H9 (cell line): ENCODE measurements around the gene DPYD. TPM values are rescaled to one million over a fixed set of nuclear protein-coding genes. Genes with fewer than 3 reads are reported as not detected.

Experiments
- DNase-seq: peaks from one replicate; pipeline ENCODE4 v3.0.0-alpha.2; 2017
- H2AFZ ChIP-seq: one replicate; pipeline ENCODE4 v1.6.1; 2013; ENCODE audit warnings: mild to moderate bottlenecking, low read length, control low read depth, moderate library complexity
- H2AK5ac ChIP-seq: 2 replicates; pipeline ENCODE4 v1.6.1; 2013; ENCODE audit warnings: low read length, control low read depth, mixed read lengths; ENCODE audit not compliant: insufficient read length
- H2BK120ac ChIP-seq: one replicate; pipeline ENCODE4 v1.6.1; 2013; ENCODE audit warnings: low read depth, mild to moderate bottlenecking, low read length, control low read depth, inconsistent platforms; ENCODE audit not compliant: poor library complexity, severe bottlenecking
- H2BK12ac ChIP-seq: 2 replicates; pipeline ENCODE4 v1.6.1; 2013; ENCODE audit warnings: low read length, control low read depth, mixed read lengths, low read depth; ENCODE audit not compliant: insufficient read length
- H2BK15ac ChIP-seq: 2 replicates; pipeline ENCODE4 v1.6.1; 2013; ENCODE audit warnings: low read depth, low read length, control low read depth
- H2BK20ac ChIP-seq: one replicate; pipeline ENCODE4 v1.6.1; 2013; ENCODE audit warnings: low read depth, mild to moderate bottlenecking, low read length, control low read depth, inconsistent platforms; ENCODE audit not compliant: poor library complexity, severe bottlenecking
- H2BK5ac ChIP-seq: 2 replicates; pipeline ENCODE4 v1.6.1; 2013; ENCODE audit warnings: low read length, control low read depth, mixed read lengths; ENCODE audit not compliant: insufficient read length
- H3K14ac ChIP-seq: 2 replicates; pipeline ENCODE4 v1.6.1; 2013; ENCODE audit warnings: low read length, control low read depth; ENCODE audit not compliant: insufficient read depth
- H3K18ac ChIP-seq: 2 replicates; pipeline ENCODE4 v1.6.1; 2013; ENCODE audit warnings: low read depth, mild to moderate bottlenecking, mixed read lengths, low read length, control low read depth; ENCODE audit not compliant: insufficient read length
- H3K23ac ChIP-seq: 2 replicates; pipeline ENCODE4 v1.6.1; 2013; ENCODE audit warnings: low read length, control low read depth, mixed read lengths, low read depth; ENCODE audit not compliant: insufficient read length
- H3K23me2 ChIP-seq: 2 replicates; pipeline ENCODE4 v1.6.1; 2013; ENCODE audit warnings: low read depth, mild to moderate bottlenecking, mixed read lengths, low read length, control low read depth; ENCODE audit not compliant: insufficient read length, poor library complexity, severe bottlenecking
- H3K27ac ChIP-seq: 2 replicates; pipeline ENCODE4 v1.5.1; 2013; ENCODE audit warnings: low read length, control low read depth, mixed read lengths, low read depth; ENCODE audit not compliant: insufficient read length
- H3K27me3 ChIP-seq: 2 replicates; pipeline ENCODE4 v1.6.1; 2013; ENCODE audit warnings: low read length, control low read depth, inconsistent platforms; ENCODE audit not compliant: insufficient read depth
- H3K4ac ChIP-seq: 2 replicates; pipeline ENCODE4 v1.6.1; 2013; ENCODE audit warnings: low read depth, mild to moderate bottlenecking, control low read depth, inconsistent platforms, low read length, moderate library complexity
- H3K4me1 ChIP-seq: 2 replicates; pipeline ENCODE4 v1.6.1; 2013; ENCODE audit warnings: low read length, control low read depth, inconsistent platforms; ENCODE audit not compliant: insufficient read depth
- H3K4me2 ChIP-seq: 2 replicates; pipeline ENCODE4 v1.6.1; 2013; ENCODE audit warnings: low read length, control low read depth, mixed read lengths; ENCODE audit not compliant: insufficient read length, insufficient read depth
- H3K56ac ChIP-seq: 2 replicates; pipeline ENCODE4 v1.6.1; 2013; ENCODE audit warnings: low read depth, mild to moderate bottlenecking, mixed read lengths, low read length, control low read depth; ENCODE audit not compliant: insufficient read length
- H3K79me1 ChIP-seq: 2 replicates; pipeline ENCODE4 v1.6.1; 2013; ENCODE audit warnings: low read depth, mild to moderate bottlenecking, moderate library complexity, low read length, control low read depth, inconsistent platforms; ENCODE audit not compliant: insufficient read depth, poor library complexity, severe bottlenecking
- H3K79me2 ChIP-seq: 2 replicates; pipeline ENCODE4 v1.6.1; 2013; ENCODE audit warnings: low read length, control low read depth, inconsistent platforms; ENCODE audit not compliant: insufficient read depth
- H3K9ac ChIP-seq: 2 replicates; pipeline ENCODE4 v1.6.1; 2013; ENCODE audit warnings: low read length, control low read depth, mixed read lengths; ENCODE audit not compliant: insufficient read length; ENCODE audit errors: extremely low read depth
- H3K9me3 ChIP-seq: one replicate; pipeline ENCODE4 v1.6.1; 2013; ENCODE audit warnings: low read depth, low read length, inconsistent platforms; ENCODE audit not compliant: control insufficient read depth
- H3T11ph ChIP-seq: one replicate; pipeline ENCODE4 v1.6.1; 2013; ENCODE audit warnings: mild to moderate bottlenecking, low read length, control low read depth, inconsistent platforms
- H4K20me1 ChIP-seq: one replicate; pipeline ENCODE4 v1.6.1; 2013; ENCODE audit not compliant: control insufficient read depth, insufficient read length, insufficient read depth
- H4K5ac ChIP-seq: 2 replicates; pipeline ENCODE4 v1.6.1; 2013; ENCODE audit warnings: low read depth, mild to moderate bottlenecking, mixed read lengths, low read length, control low read depth; ENCODE audit not compliant: insufficient read length
- H4K8ac ChIP-seq: replicated peaks from 2 replicates; pipeline ENCODE4 v1.6.1; 2013; ENCODE audit warnings: low read length, control low read depth, mixed read lengths, low read depth; ENCODE audit not compliant: insufficient read length
- H4K91ac ChIP-seq: 2 replicates; pipeline ENCODE4 v1.6.1; 2013; ENCODE audit warnings: low read depth, mild to moderate bottlenecking, moderate library complexity, mixed read lengths, low read length, control low read depth; ENCODE audit not compliant: insufficient read length
- H3K27ac Mint-ChIP-seq, 3 experiments: 2 replicates in 2 of 3; 3 replicates in 1 of 3; pipeline ENCODE4 v1.8.0; 2020 to 2021; ENCODE audit warnings: mixed read lengths in 3 of 3, mild to moderate bottlenecking in 1 of 3, moderate library complexity in 1 of 3
- H3K27me3 Mint-ChIP-seq: 2 replicates; pipeline ENCODE4 v1.8.0; 2021; ENCODE audit warnings: low read depth, mild to moderate bottlenecking, moderate library complexity, mixed read lengths
- H3K36me3 Mint-ChIP-seq, 3 experiments: 2 replicates in 2 of 3; 3 replicates in 1 of 3; pipeline ENCODE4 v1.8.0; 2020 to 2021; ENCODE audit warnings: low read depth in 3 of 3, mixed read lengths in 3 of 3; ENCODE audit not compliant: insufficient read depth in 1 of 3
- H3K4me1 Mint-ChIP-seq, 2 experiments: 2 replicates each; pipeline ENCODE4 v1.8.0; 2020; ENCODE audit warnings: mixed read lengths in 2 of 2
- H3K4me3 Mint-ChIP-seq, 2 experiments: 2 replicates in 1 of 2; 3 replicates in 1 of 2; pipeline ENCODE4 v1.8.0; 2020 to 2021; ENCODE audit warnings: mild to moderate bottlenecking in 2 of 2, mixed read lengths in 2 of 2, moderate library complexity in 1 of 2
- H3K9me3 Mint-ChIP-seq, 2 experiments: 2 replicates in 1 of 2; 3 replicates in 1 of 2; pipeline ENCODE4 v1.8.0; 2020; ENCODE audit warnings: mild to moderate bottlenecking in 2 of 2, mixed read lengths in 2 of 2, moderate library complexity in 1 of 2
- CTCF ChIP-seq: fragments of 200-600 bp; sonication (generic); conservative IDR thresholded peaks from 3 replicates; pipeline ENCODE4 v1.8.0; 2021; ENCODE audit warnings: antibody characterized with exemption, mild to moderate bottlenecking
- WGBS: extraction: QIAGEN DNeasy Blood & Tissue Kit; methylation state at CpG from one replicate; pipeline ENCODE4 v1.1.7; 2013; ENCODE audit warnings: missing lambda C conversion rate, low lambda C conversion rate, mixed read lengths; ENCODE audit not compliant: insufficient read length; ENCODE audit errors: extremely low coverage; 5-methylcytosine and 5-hydroxymethylcytosine counted together
- total RNA-seq: library from RNA; stranded (reverse); gene quantifications from 2 replicates; pipeline ENCODE4 v1.2.1, GENCODE V29; 2021

The DPYD gene
- total RNA-seq, 1 experiment from 2014 or later: 0.37 TPM

- Histone ChIP-seq H3K9ac (no peak overlapping the region), H3K4me1 (0 out of 2 replicates have a peak, but pooled peaks cover 2% of the 10 kb centered on the region), H3K18ac (no peak overlapping the region), H3K14ac (no peak overlapping the region), H3K79me1 (no peaks in the 10 kb centered on the region), H3K9me3 (no peaks in the 10 kb centered on the region), H4K5ac (no peak overlapping the region), H4K20me1 (no peaks in the 10 kb centered on the region), H3K27ac (no peak overlapping the region), H2BK20ac (no peak overlapping the region), H3K4me2 (no peak overlapping the region), H3K4ac (no peak overlapping the region), H4K91ac (no peak overlapping the region), H3K56ac (no peak overlapping the region), H3K23me2 (no peaks in the 10 kb centered on the region), H2BK12ac (no peak overlapping the region), H3K23ac (no peak overlapping the region), H2BK5ac (no peak overlapping the region), H3K79me2 (no peaks in the 10 kb centered on the region), H3T11ph (no peak overlapping the region), H2BK120ac (no peak overlapping the region), H3K27me3 (no peaks in the 10 kb centered on the region), H2AFZ (no peak overlapping the region), H2BK15ac (no peak overlapping the region), H2AK5ac (no peak overlapping the region), H4K8ac (no peak overlapping the region)
- Mint-ChIP-seq H3K9me3 (no peaks in the 10 kb centered on the region), H3K27ac (no peak overlapping the region), H3K27me3 (no peaks in the 10 kb centered on the region), H3K4me1 (peaks cover 10 to 11% of the 10 kb centered on the region in 2 experiments), H3K36me3 (no peaks in the 10 kb centered on the region), H3K4me3 (no peak overlapping the region)
- TF ChIP-seq CTCF: no peak
- no peak for DNase-seq
- WGBS: no CpG with 5 or more reads among the region's 3 CpGs
These were observed 719.2 kb downstream of the DPYD start for GRCh38 chr1:97201641-97202040.
